OCI-LY7 (cell line): ENCODE results near the gene TMEM51.

ENCODE experiments used
- CTCF ChIP-seq: fragments of 200-600 bp; sonication (generic); conservative IDR thresholded peaks from 2 replicates; pipeline ENCODE4 v1.5.1; 2014; ENCODE audit warnings: mild to moderate bottlenecking, antibody characterized with exemption, low read length, moderate library complexity, mixed read lengths
- EZH2phosphoT487 ChIP-seq: fragments of 200-600 bp; sonication (generic); IDR thresholded peaks from 2 replicates; pipeline ENCODE4 v1.6.1; 2018; ENCODE audit warnings: low read depth, borderline replicate concordance, mild to moderate bottlenecking, mixed run types, antibody characterized with exemption, low read length, moderate library complexity, mixed read lengths

DNA sequence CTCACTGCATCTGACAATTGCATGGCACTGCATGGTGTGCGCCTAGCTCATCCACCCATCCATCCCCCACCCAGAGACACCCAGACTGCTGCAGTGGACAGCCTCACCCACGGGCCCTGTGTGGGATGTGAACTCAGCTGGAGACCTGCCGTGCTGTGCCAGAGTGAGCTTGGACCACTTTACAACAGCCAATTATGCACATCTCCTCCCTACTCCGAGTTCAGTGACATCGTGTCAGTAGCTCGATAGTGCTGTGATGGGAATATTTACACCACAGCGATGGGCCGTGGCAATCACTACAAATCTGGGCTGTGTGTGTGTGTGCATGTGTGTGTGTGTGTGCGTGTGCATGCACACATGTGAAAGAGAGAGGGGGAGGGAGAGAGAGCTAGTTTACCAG lies 42.5 kb downstream of the TMEM51 start:
- TF ChIP-seq CTCF (no peak), EZH2phosphoT487 (no peak)
